Progenitor cell of endocrine pancreas (in vitro differentiated cells): ENCODE results near the gene ACTRT2. TPM values are rescaled to one million over a fixed set of nuclear protein-coding genes. Genes with fewer than 3 reads are reported as not detected.

Experiments used
- DNase-seq: peaks from one replicate; pipeline ENCODE4 v3.0.0; 2021; ENCODE audit warnings: low spot score; ENCODE audit not compliant: unreplicated experiment
- H3K27ac Mint-ChIP-seq: 2 replicates; pipeline ENCODE4 v1.8.0; 2021; ENCODE audit warnings: mild to moderate bottlenecking, moderate library complexity, mixed read lengths
- H3K27me3 Mint-ChIP-seq: 2 replicates; pipeline ENCODE4 v1.8.0; 2021; ENCODE audit warnings: mixed read lengths
- H3K36me3 Mint-ChIP-seq: 2 replicates; pipeline ENCODE4 v1.8.0; 2022; ENCODE audit warnings: mixed read lengths; ENCODE audit not compliant: insufficient read depth
- H3K4me1 Mint-ChIP-seq: 2 replicates; pipeline ENCODE4 v1.8.0; 2021; ENCODE audit warnings: low read depth, mixed read lengths
- H3K4me3 Mint-ChIP-seq: 2 replicates; pipeline ENCODE4 v1.8.0; 2021; ENCODE audit warnings: low read depth, mild to moderate bottlenecking, moderate library complexity, mixed read lengths
- H3K9me3 Mint-ChIP-seq: 2 replicates; pipeline ENCODE4 v1.8.0; 2021; ENCODE audit warnings: low read depth, mixed read lengths
- CTCF ChIP-seq: fragments of 200-600 bp; sonication (generic); IDR thresholded peaks from one replicate; pipeline ENCODE4 v1.5.0; 2021; ENCODE audit warnings: antibody characterized with exemption, mild to moderate bottlenecking; ENCODE audit not compliant: unreplicated experiment
- total RNA-seq: library from RNA; stranded (reverse); gene quantifications from 2 replicates; pipeline ENCODE4 v1.2.1, GENCODE V29; 2021

Gene ACTRT2
- total RNA-seq, 1 donor from 2014 or later = not detected

GRCh38 chr1:3058263-3059030 lies 37.2 kb downstream of the ACTRT2 start:
- no peak overlapping the region for H3K4me3 Mint-ChIP-seq
- no peaks in the 10 kb centered on the region for H3K9me3 Mint-ChIP-seq
- no peak for DNase-seq
- peaks cover 6% of the 10 kb centered on the region for H3K36me3 Mint-ChIP-seq
- H3K27ac Mint-ChIP-seq = no peak overlapping the region
- TF ChIP-seq CTCF = no peak
- peaks cover 25% of the 10 kb centered on the region for H3K27me3 Mint-ChIP-seq
- H3K4me1 Mint-ChIP-seq = peaks cover 12% of the 10 kb centered on the region

GRCh38 chr1:3060127-3060526 lies 38.9 kb downstream of the ACTRT2 start:
- H3K4me3 Mint-ChIP-seq = no peak overlapping the region
- peaks cover 10% of the 10 kb centered on the region for H3K36me3 Mint-ChIP-seq
- no peaks in the 10 kb centered on the region for H3K9me3 Mint-ChIP-seq
- no peak for TF ChIP-seq CTCF
- H3K27ac Mint-ChIP-seq = no peak overlapping the region
- H3K4me1 Mint-ChIP-seq = peaks cover 13% of the 10 kb centered on the region
- peaks cover 26% of the 10 kb centered on the region for H3K27me3 Mint-ChIP-seq
- DNase-seq = no peak

- peaks cover 14% of the 10 kb centered on the region for H3K4me1 Mint-ChIP-seq
- TF ChIP-seq CTCF = no peak
- no peak overlapping the region for H3K4me3 Mint-ChIP-seq
- DNase-seq = no peak
- H3K9me3 Mint-ChIP-seq = no peaks in the 10 kb centered on the region
- H3K27me3 Mint-ChIP-seq = peaks cover 27% of the 10 kb centered on the region
- peaks cover 10% of the 10 kb centered on the region for H3K36me3 Mint-ChIP-seq
- H3K27ac Mint-ChIP-seq = no peak overlapping the region
These were observed 39.6 kb downstream of the ACTRT2 start for GRCh38 chr1:3060601-3061551.

- H3K36me3 Mint-ChIP-seq = peaks cover 10% of the 10 kb centered on the region
- no peak overlapping the region for H3K4me3 Mint-ChIP-seq
- H3K4me1 Mint-ChIP-seq = peaks cover 16% of the 10 kb centered on the region
- no peak for TF ChIP-seq CTCF
- DNase-seq = no peak
- H3K27ac Mint-ChIP-seq = no peak overlapping the region
- H3K9me3 Mint-ChIP-seq = no peaks in the 10 kb centered on the region
- peaks cover 27% of the 10 kb centered on the region for H3K27me3 Mint-ChIP-seq
These were observed 40.3 kb downstream of the ACTRT2 start for GRCh38 chr1:3061566-3061965.

GRCh38 chr1:3061981-3062615 lies 40.8 kb downstream of the ACTRT2 start:
- no peaks in the 10 kb centered on the region for H3K9me3 Mint-ChIP-seq
- peaks cover 24% of the 10 kb centered on the region for H3K27me3 Mint-ChIP-seq
- TF ChIP-seq CTCF = no peak
- H3K4me3 Mint-ChIP-seq = no peak overlapping the region
- H3K36me3 Mint-ChIP-seq = peaks cover 10% of the 10 kb centered on the region
- H3K4me1 Mint-ChIP-seq = peaks cover 16% of the 10 kb centered on the region
- H3K27ac Mint-ChIP-seq = no peak overlapping the region
- DNase-seq = no peak
